GM19023 (cell line): ENCODE measurements around the gene WDR59.
"Not testable (repeated sequence)": the region's sequence is repeated elsewhere in the genome, so short reads cannot be mapped to it uniquely, and the experiment has no call there.

ENCODE experiments used
- ATAC-seq: cut with Tn5 transposase; IDR thresholded peaks from one replicate; pipeline ENCODE4 v1.9.1; 2021; ENCODE audit warnings: mild to moderate bottlenecking, moderate library complexity; ENCODE audit not compliant: unreplicated experiment

Gene WDR59

GRCh38 chr16:74867281-74867849, 117.6 kb downstream of the WDR59 start:
- ATAC-seq, result no peak

- no peak for ATAC-seq
Observed at GRCh38 chr16:74865922-74866598, 118.9 kb downstream of the WDR59 start.

GRCh38 chr16:74862743-74863244, 122.1 kb downstream of the WDR59 start:
- peak; percentile 54 for ATAC-seq

GRCh38 chr16:74852500-74852875, 132.4 kb downstream of the WDR59 start:
- no peak for ATAC-seq

GRCh38 chr16:74850027-74850426, 134.9 kb downstream of the WDR59 start:
- no peak for ATAC-seq

- no peak for ATAC-seq
Observed at GRCh38 chr16:74847202-74847601, 137.7 kb downstream of the WDR59 start.

- ATAC-seq, result peak; percentile 52
Observed at GRCh38 chr16:74846714-74847113, 138.2 kb downstream of the WDR59 start.

GRCh38 chr16:74844041-74844980, 140.6 kb downstream of the WDR59 start:
- no peak for ATAC-seq

GRCh38 chr16:74843381-74844035, 141.4 kb downstream of the WDR59 start:
- not testable (repeated sequence) for ATAC-seq

GRCh38 chr16:74842413-74842812, 142.5 kb downstream of the WDR59 start:
- no peak for ATAC-seq

- ATAC-seq, result no peak
Observed at GRCh38 chr16:74841904-74842303, 143.0 kb downstream of the WDR59 start.

GRCh38 chr16:74841469-74841868, 143.5 kb downstream of the WDR59 start:
- no peak for ATAC-seq

- no peak for ATAC-seq
Observed at GRCh38 chr16:74837056-74837455, 147.9 kb downstream of the WDR59 start.

- no peak for ATAC-seq
Observed at GRCh38 chr16:74836111-74836671, 148.7 kb downstream of the WDR59 start.

- no peak for ATAC-seq
Observed at GRCh38 chr16:74832228-74832627, 152.7 kb downstream of the WDR59 start.

- no peak for ATAC-seq
Observed at GRCh38 chr16:74831467-74831866, 153.5 kb downstream of the WDR59 start.

- no peak for ATAC-seq
Observed at GRCh38 chr16:74830648-74831047, 154.3 kb downstream of the WDR59 start.

GRCh38 chr16:74829637-74830036, 155.3 kb downstream of the WDR59 start:
- ATAC-seq, result no peak

- no peak for ATAC-seq
Observed at GRCh38 chr16:74825941-74826340, 159.0 kb downstream of the WDR59 start.

GRCh38 chr16:74825016-74825415, 159.9 kb downstream of the WDR59 start:
- ATAC-seq, result no peak
